H7 (cell line): ENCODE results near the gene ZNF70. TPM values are rescaled to one million over a fixed set of nuclear protein-coding genes. Genes with fewer than 3 reads are reported as not detected.

Experiments
- DNase-seq: peaks from one replicate; pipeline ENCODE4 v3.0.0; 2012
- H3K27me3 ChIP-seq: 2 replicates; pipeline ENCODE4 v1.6.0; 2011; ENCODE audit warnings: mild to moderate bottlenecking, low read length; ENCODE audit not compliant: control insufficient read depth, insufficient read depth
- H3K36me3 ChIP-seq: replicated peaks from 2 replicates; pipeline ENCODE4 v1.5.1; 2011; ENCODE audit warnings: low read length; ENCODE audit not compliant: control insufficient read depth, insufficient read depth
- H3K4me3 ChIP-seq: 2 replicates; pipeline ENCODE4 v1.5.1; 2011; ENCODE audit warnings: low read depth, mild to moderate bottlenecking, control low read depth, low read length, moderate library complexity; ENCODE audit not compliant: insufficient read depth
- total RNA-seq: library from RNA; depleted of rRNA; stranded (reverse); fragments of >200 nt; shearing (Covaris generic); gene quantifications from 2 replicates; pipeline ENCODE4 v1.2.3, GENCODE V29; 2014

Gene ZNF70
- total RNA-seq, 1 experiment from 2014 or later = 1.7 TPM

- DNase-seq = peak; percentile 60
- peak overlapping the region; percentile 54; the same call in 1 of the 2 replicates for H3K4me3 ChIP-seq
- no peaks in the 10 kb centered on the region for H3K36me3 ChIP-seq
- peaks cover 24% of the 10 kb centered on the region for H3K27me3 ChIP-seq
Measured at GRCh38 chr22:23773483-23774113, 22.7 kb upstream of the ZNF70 start.

- Histone ChIP-seq H3K4me3 (peak within 1 kb of the TSS; percentile 54), H3K27me3 (peaks cover 24% of the 10 kb centered on the region), H3K36me3 (no peaks in the 10 kb centered on the region)
- peak; percentile 96 for DNase-seq
Measured at GRCh38 chr22:23772649-23773473, 21.9 kb upstream of the ZNF70 start, which contains the start of gene MMP11. Gene MMP11 (plus strand): TSS chr22:23772849. CDS start chr22:23772871, 22 bp downstream.

GRCh38 chr22:23772315-23772648 is 21.4 kb upstream of the ZNF70 start:
- H3K4me3 ChIP-seq = peak overlapping the region; percentile 36
- no peak for DNase-seq
- H3K27me3 ChIP-seq = peaks cover 24% of the 10 kb centered on the region
- H3K36me3 ChIP-seq = no peaks in the 10 kb centered on the region

GRCh38 chr22:23769321-23769965 is 18.5 kb upstream of the ZNF70 start:
- H3K4me3 ChIP-seq = no peak overlapping the region
- H3K27me3 ChIP-seq = peaks cover 23% of the 10 kb centered on the region
- DNase-seq = peak; percentile 29
- H3K36me3 ChIP-seq = no peaks in the 10 kb centered on the region; the same call in 1 of the 2 replicates

DNA sequence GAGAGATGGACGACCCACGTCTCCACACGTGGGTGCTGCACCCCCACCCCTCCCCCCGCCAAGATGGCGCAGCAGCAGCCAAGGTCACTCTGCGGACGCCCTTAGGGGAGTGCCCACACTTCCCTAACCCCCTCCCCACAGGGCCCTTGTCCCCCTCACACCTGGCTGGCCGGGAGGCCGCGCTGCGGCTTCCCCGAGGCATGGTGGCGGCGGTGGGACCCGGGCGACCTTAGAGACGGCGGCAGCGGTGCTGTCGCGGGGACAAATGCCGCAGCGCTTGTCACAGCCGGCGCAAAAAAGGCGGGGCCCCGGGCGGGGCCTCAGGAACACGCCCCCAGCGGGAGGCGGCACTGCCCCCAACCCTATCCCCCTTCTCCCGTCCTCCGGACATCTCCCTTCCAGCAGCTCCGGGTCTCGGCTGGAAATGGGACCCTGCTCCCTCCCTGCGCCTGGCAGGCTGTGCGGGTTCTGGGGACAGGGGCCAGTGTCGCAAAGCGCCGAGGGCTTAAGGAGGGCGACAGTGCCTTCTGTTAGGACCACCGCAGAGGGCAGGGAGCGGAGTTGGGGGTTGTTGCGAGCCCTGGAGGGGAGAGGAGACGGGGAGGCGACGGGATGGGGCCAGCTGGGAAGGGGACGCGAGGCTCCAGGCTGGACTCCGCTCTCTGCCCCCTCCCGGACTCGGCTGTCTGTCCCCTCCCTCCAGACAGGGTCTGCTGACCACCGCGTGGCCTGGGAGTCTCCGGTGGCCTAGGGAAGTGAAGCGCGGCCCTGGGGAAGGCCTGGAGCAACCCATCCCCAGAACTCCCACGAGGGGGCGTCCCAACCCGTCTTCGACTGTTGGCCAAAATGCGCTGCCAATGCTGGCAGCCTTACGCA is 17.0 kb upstream of the ZNF70 start, which contains the start of gene CHCHD10:
Gene CHCHD10, minus strand, starts transcription at position 300 of the 876 bp plus-strand sequence. Its CDS starts 98 bp downstream, at position 202.
- DNase-seq = peak; percentile 97
- peaks cover 9% of the 10 kb centered on the region for H3K27me3 ChIP-seq
- H3K36me3 ChIP-seq = no peaks in the 10 kb centered on the region; the same call in 1 of the 2 replicates
- peak within 1 kb of the TSS; percentile 83 for H3K4me3 ChIP-seq

GRCh38 chr22:23767303-23767672 is 16.4 kb upstream of the ZNF70 start:
- Histone ChIP-seq H3K4me3 (peak overlapping the region; percentile 83), H3K27me3 (peaks cover 5% of the 10 kb centered on the region), H3K36me3 (no peaks in the 10 kb centered on the region; the same call in 1 of the 2 replicates)
- DNase-seq = peak; percentile 86

DNA sequence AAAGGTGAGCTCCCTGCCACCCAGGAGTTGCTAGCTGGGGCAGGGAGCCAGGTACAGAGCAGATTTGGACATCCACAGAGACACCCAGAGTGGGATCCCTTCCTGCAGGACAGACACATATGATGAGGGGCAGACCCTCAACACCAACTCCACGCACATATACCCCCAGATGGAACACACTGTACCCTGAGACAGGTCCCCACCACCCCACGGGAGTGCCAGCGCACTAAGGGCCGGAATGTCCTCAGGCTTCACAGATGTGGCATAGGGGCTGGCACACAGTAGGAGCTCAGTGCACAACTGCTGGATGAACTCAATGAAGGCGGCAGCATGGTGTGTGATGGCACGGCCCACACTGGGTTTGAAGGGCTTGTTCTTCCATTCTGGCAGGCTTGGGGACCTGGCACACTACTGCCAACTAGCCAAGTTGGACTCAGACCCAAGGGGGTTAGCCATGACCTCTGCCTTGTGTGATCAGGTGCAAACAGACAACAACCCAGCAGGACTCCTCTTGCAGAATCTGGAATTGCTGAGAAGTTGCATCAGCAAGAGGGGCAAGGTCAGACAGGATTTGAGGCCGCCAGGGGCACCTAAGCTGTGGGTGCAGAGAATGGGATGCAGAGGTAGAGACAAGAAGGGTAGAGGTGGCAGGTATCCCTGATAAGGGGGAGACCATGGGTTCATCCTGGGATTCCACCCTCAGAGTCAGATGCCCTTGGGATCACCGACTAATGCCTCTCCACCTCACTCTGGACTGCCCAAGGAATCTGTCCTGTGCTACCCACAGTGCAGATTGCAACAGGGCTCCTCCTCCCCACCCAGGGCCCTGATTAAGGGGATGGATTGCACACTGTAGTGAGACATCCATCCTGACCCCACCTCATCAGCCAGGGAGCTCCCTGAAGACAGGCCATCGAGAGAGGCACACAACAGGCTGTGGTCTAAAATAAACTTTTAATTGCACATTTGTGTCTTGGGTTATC is 14.3 kb upstream of the ZNF70 start:
- H3K4me3 ChIP-seq = no peak overlapping the region
- no peak for DNase-seq
- H3K36me3 ChIP-seq = no peaks in the 10 kb centered on the region; the same call in 1 of the 2 replicates
- H3K27me3 ChIP-seq = peaks cover 4% of the 10 kb centered on the region

- DNase-seq = no peak
- Histone ChIP-seq H3K36me3 (no peaks in the 10 kb centered on the region; the same call in 1 of the 2 replicates), H3K4me3 (no peak overlapping the region; the same call in 1 of the 2 replicates), H3K27me3 (peaks cover under 1% of the 10 kb centered on the region)
Measured at GRCh38 chr22:23763954-23764353, 13.0 kb upstream of the ZNF70 start.

GRCh38 chr22:23763579-23763945 is 12.7 kb upstream of the ZNF70 start:
- peak overlapping the region; percentile 10; the same call in 1 of the 2 replicates for H3K4me3 ChIP-seq
- no peaks in the 10 kb centered on the region; the same call in 1 of the 2 replicates for H3K36me3 ChIP-seq
- H3K27me3 ChIP-seq = no peaks in the 10 kb centered on the region
- DNase-seq = peak; percentile 88

- DNase-seq = peak; percentile 84
- Histone ChIP-seq H3K27me3 (no peaks in the 10 kb centered on the region), H3K36me3 (no peaks in the 10 kb centered on the region; the same call in 1 of the 2 replicates), H3K4me3 (peak within 1 kb of the TSS; percentile 10; the same call in 1 of the 2 replicates)
Measured at GRCh38 chr22:23762842-23763578, 12.1 kb upstream of the ZNF70 start, which contains the start of gene C22orf15. Gene C22orf15 (plus strand): TSS chr22:23762990. CDS start chr22:23763307, 317 bp downstream.

DNA sequence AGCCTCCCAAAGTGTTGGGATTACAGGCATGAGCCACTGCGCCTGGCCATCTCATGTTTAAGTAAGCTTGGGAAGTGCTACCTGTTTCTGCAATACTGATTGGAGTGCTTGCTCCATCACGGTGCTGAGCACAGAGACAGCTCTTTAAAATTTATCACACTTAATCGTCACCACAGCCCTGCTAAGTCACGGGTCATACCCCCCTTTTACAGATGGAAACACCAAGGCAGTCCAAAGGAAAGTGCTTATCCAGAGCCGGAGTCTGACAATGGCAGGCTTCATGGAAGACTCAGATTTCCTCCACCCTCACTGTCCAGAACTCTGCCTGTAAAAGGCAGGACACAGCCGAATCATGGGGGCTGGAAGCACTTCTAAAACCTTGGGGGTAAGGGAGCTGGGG is 9.1 kb upstream of the ZNF70 start:
- Histone ChIP-seq H3K4me3 (no peak overlapping the region), H3K36me3 (no peaks in the 10 kb centered on the region), H3K27me3 (no peaks in the 10 kb centered on the region)
- DNase-seq = no peak

- no peak for DNase-seq
- Histone ChIP-seq H3K27me3 (no peaks in the 10 kb centered on the region), H3K4me3 (no peak overlapping the region), H3K36me3 (no peaks in the 10 kb centered on the region)
Measured at GRCh38 chr22:23759566-23759965, 8.7 kb upstream of the ZNF70 start.
